ENCODE data around the gene IRF7.
A peak's percentile ranks its signal among the peaks of the same experiment; 100 is the strongest.

Gene IRF7

GRCh38 chr11:587978-588380, 27.8 kb downstream of the IRF7 start:
- Mint-ChIP-seq H3K27ac (peak overlapping the region in 1 of 3 experiments; percentile 68), H3K9me3 (no peaks in the 10 kb centered on the region), H3K36me3 (ENCODE audit: low read depth) (peaks cover 58% of the 10 kb centered on the region), H3K4me1 (no peaks in the 10 kb centered on the region), H3K4me3 (no peak overlapping the region), H3K27me3 (ENCODE audit: low read depth) (no peaks in the 10 kb centered on the region)
- TF ChIP-seq CTCF (IDR thresholded peaks at IDR 0.05; ENCODE audit: unreplicated experiment in 3 of 3): no peak

GRCh38 chr11:587546-587945, 28.2 kb downstream of the IRF7 start:
- Mint-ChIP-seq H3K4me1 (no peaks in the 10 kb centered on the region), H3K27me3 (ENCODE audit: low read depth) (no peaks in the 10 kb centered on the region), H3K27ac (no peak overlapping the region), H3K9me3 (no peaks in the 10 kb centered on the region), H3K36me3 (ENCODE audit: low read depth) (peaks cover 54% of the 10 kb centered on the region), H3K4me3 (no peak overlapping the region)
- no peak for TF ChIP-seq CTCF (IDR thresholded peaks at IDR 0.05; ENCODE audit: unreplicated experiment in 3 of 3)

- no peak for TF ChIP-seq CTCF (IDR thresholded peaks at IDR 0.05; ENCODE audit: unreplicated experiment in 3 of 3)
- H3K27me3 Mint-ChIP-seq (ENCODE audit: low read depth): no peaks in the 10 kb centered on the region
- H3K36me3 Mint-ChIP-seq (ENCODE audit: low read depth): peaks cover 53% of the 10 kb centered on the region
- no peak overlapping the region for H3K27ac Mint-ChIP-seq
- H3K9me3 Mint-ChIP-seq: no peaks in the 10 kb centered on the region
- peaks cover 3% of the 10 kb centered on the region for H3K4me1 Mint-ChIP-seq
- no peak overlapping the region for H3K4me3 Mint-ChIP-seq
Measured at GRCh38 chr11:586376-587316, 29.1 kb downstream of the IRF7 start.

- no peak overlapping the region for H3K27ac Mint-ChIP-seq
- no peak overlapping the region for H3K4me3 Mint-ChIP-seq
- peaks cover 39% of the 10 kb centered on the region for H3K36me3 Mint-ChIP-seq (ENCODE audit: low read depth)
- no peaks in the 10 kb centered on the region for H3K9me3 Mint-ChIP-seq
- H3K4me1 Mint-ChIP-seq: peaks cover 11% of the 10 kb centered on the region
- TF ChIP-seq CTCF (IDR thresholded peaks at IDR 0.05; ENCODE audit: unreplicated experiment in 3 of 3): no peak
- H3K27me3 Mint-ChIP-seq (ENCODE audit: low read depth): no peaks in the 10 kb centered on the region
Measured at GRCh38 chr11:584287-584686, 31.5 kb downstream of the IRF7 start.

- Mint-ChIP-seq H3K4me1 (peaks cover 18% of the 10 kb centered on the region), H3K4me3 (no peak overlapping the region), H3K27me3 (ENCODE audit: low read depth) (no peaks in the 10 kb centered on the region), H3K36me3 (ENCODE audit: low read depth) (peaks cover 21% of the 10 kb centered on the region), H3K9me3 (no peaks in the 10 kb centered on the region), H3K27ac (no peak overlapping the region)
- no peak for TF ChIP-seq CTCF (IDR thresholded peaks at IDR 0.05; ENCODE audit: unreplicated experiment in 3 of 3)
Measured at GRCh38 chr11:581752-582151, 34.0 kb downstream of the IRF7 start.

- Mint-ChIP-seq H3K27ac (no peak overlapping the region), H3K4me3 (peak overlapping the region; percentile 38 to 72 (median 66)), H3K27me3 (ENCODE audit: low read depth) (peaks cover under 1% of the 10 kb centered on the region), H3K9me3 (no peaks in the 10 kb centered on the region), H3K4me1 (peaks cover 18% of the 10 kb centered on the region), H3K36me3 (ENCODE audit: low read depth) (peaks cover 19% of the 10 kb centered on the region)
- TF ChIP-seq CTCF (IDR thresholded peaks at IDR 0.05; ENCODE audit: unreplicated experiment in 3 of 3): no peak
Measured at GRCh38 chr11:581342-581741, 34.4 kb downstream of the IRF7 start.
